ENCODE results near the gene CADPS. TPM values are rescaled to one million over a fixed set of nuclear protein-coding genes. Genes with fewer than 3 reads are reported as not detected.

The CADPS gene
- polyA plus RNA-seq, 3 donors, result not detected

DNA sequence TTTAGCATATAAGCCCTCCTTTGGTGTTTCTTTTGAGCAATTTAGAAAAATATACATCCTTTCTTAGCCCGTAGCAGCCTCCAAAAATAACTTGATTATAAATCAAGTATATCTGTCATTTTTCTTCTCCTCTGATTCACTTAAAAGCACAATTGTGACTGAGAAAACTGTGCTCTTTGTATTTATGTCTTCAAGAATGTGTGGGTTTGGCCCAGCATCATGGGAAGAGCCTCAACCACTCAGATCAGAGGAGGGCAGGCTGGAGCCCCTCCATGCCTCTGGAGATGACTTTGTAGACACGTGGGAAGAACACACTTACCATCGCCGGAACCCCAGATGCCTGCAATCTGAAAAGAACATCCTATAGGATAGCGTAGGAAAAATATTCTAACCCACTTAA is 378.1 kb downstream of the CADPS start:
- no peaks in the 10 kb centered on the region for H4K20me1 ChIP-seq (ENCODE audit: insufficient read depth, low read length)
- H3K4me3 ChIP-seq (replicated peaks in 1 of 3; ENCODE audit: low read depth in 2 of 3, low read length in 3 of 3), result no peak overlapping the region
- no peak overlapping the region for H3K4me2 ChIP-seq (replicated peaks; ENCODE audit: extremely low read depth, low read length, poor library complexity, severe bottlenecking)
- no peak overlapping the region for H2AFZ ChIP-seq (ENCODE audit: insufficient read depth, low read depth, low read length, poor library complexity, severe bottlenecking)
- Mint-ChIP-seq H3K36me3 (no peaks in the 10 kb centered on the region), H3K27ac (no peak overlapping the region), H3K9me3 (peaks cover 0 to 3% (median 0%) of the 10 kb centered on the region in 7 donors), H3K4me1 (no peaks in the 10 kb centered on the region), H3K4me3 (no peak overlapping the region), H3K27me3 (ENCODE audit: low read depth in 3 of 3) (no peaks in the 10 kb centered on the region)
- TF ChIP-seq, protein P1, sequence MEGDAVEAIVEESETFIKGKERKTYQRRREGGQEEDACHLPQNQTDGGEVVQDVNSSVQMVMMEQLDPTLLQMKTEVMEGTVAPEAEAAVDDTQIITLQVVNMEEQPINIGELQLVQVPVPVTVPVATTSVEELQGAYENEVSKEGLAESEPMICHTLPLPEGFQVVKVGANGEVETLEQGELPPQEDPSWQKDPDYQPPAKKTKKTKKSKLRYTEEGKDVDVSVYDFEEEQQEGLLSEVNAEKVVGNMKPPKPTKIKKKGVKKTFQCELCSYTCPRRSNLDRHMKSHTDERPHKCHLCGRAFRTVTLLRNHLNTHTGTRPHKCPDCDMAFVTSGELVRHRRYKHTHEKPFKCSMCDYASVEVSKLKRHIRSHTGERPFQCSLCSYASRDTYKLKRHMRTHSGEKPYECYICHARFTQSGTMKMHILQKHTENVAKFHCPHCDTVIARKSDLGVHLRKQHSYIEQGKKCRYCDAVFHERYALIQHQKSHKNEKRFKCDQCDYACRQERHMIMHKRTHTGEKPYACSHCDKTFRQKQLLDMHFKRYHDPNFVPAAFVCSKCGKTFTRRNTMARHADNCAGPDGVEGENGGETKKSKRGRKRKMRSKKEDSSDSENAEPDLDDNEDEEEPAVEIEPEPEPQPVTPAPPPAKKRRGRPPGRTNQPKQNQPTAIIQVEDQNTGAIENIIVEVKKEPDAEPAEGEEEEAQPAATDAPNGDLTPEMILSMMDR (IDR thresholded peaks at IDR 0.05), result no peak
- DNase-seq, result no peak
- no peaks in the 10 kb centered on the region for H3K4me1 ChIP-seq (ENCODE audit: control insufficient read depth in 1 of 2, insufficient read depth in 2 of 2, low read length in 2 of 2)
- H3K27me3 ChIP-seq (ENCODE audit: control insufficient read depth in 2 of 2, insufficient read depth in 2 of 2, low read length in 2 of 2), result no peaks in the 10 kb centered on the region
- no peaks in the 10 kb centered on the region for H3K79me2 ChIP-seq (ENCODE audit: insufficient read depth, low read length)
- H3K9ac ChIP-seq (ENCODE audit: insufficient read depth, low read length, poor library complexity, severe bottlenecking), result no peak overlapping the region
- WGBS (ENCODE audit: insufficient coverage), result no CpG with 5 or more reads among the region's 5 CpGs
- no peak overlapping the region for H3K27ac ChIP-seq (ENCODE audit: low read depth in 1 of 2, low read length in 2 of 2)
- H3K9me3 ChIP-seq (replicated peaks in 1 of 2; ENCODE audit: control insufficient read depth in 1 of 2, insufficient read depth in 1 of 2, low read length in 2 of 2), result no peaks in the 10 kb centered on the region
- intact Hi-C loops (cut with micrococcal nuclease), result no loop called here
- H3K36me3 ChIP-seq (replicated peaks in 1 of 2; ENCODE audit: control insufficient read depth in 1 of 2, insufficient read depth in 2 of 2, low read length in 2 of 2), result no peaks in the 10 kb centered on the region

DNA sequence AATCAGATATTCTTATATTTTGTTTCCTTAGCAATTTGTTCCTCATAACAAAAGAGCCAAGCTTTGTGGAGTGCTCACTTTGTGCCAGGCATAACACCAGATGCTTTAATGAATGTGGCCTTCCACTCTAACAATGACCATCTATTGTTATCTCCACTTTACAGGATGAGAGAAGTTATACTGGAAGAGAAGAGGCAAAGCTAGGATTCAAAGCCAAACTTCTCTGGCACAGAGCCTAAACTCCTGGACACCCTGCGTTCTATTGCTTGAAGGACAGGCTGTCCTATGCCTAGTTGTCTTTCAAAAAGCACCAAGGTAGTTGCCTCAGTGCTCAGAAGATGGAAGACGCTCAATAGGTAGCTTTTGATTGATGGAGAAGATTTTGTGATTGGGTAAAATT is 378.7 kb downstream of the CADPS start:
- no peaks in the 10 kb centered on the region for H3K4me1 ChIP-seq (ENCODE audit: control insufficient read depth in 1 of 2, insufficient read depth in 2 of 2, low read length in 2 of 2)
- H3K27me3 Mint-ChIP-seq (ENCODE audit: low read depth in 3 of 3), result no peaks in the 10 kb centered on the region

More for the DNA sequence above, 378.7 kb downstream of the CADPS start:
- H3K4me1 Mint-ChIP-seq, result no peaks in the 10 kb centered on the region
- Histone ChIP-seq H3K27me3 (ENCODE audit: control insufficient read depth in 2 of 2, insufficient read depth in 2 of 2, low read length in 2 of 2) (no peaks in the 10 kb centered on the region), H4K20me1 (ENCODE audit: insufficient read depth, low read length) (no peaks in the 10 kb centered on the region), H3K4me2 (replicated peaks; ENCODE audit: extremely low read depth, low read length, poor library complexity, severe bottlenecking) (no peak overlapping the region), H3K9me3 (replicated peaks in 1 of 2; ENCODE audit: control insufficient read depth in 1 of 2, insufficient read depth in 1 of 2, low read length in 2 of 2) (no peaks in the 10 kb centered on the region), H3K27ac (ENCODE audit: low read depth in 1 of 2, low read length in 2 of 2) (no peak overlapping the region), H2AFZ (ENCODE audit: insufficient read depth, low read depth, low read length, poor library complexity, severe bottlenecking) (no peak overlapping the region), H3K4me3 (replicated peaks in 1 of 3; ENCODE audit: low read depth in 2 of 3, low read length in 3 of 3) (no peak overlapping the region), H3K79me2 (ENCODE audit: insufficient read depth, low read length) (no peaks in the 10 kb centered on the region), H3K9ac (ENCODE audit: insufficient read depth, low read length, poor library complexity, severe bottlenecking) (no peak overlapping the region), H3K36me3 (replicated peaks in 1 of 2; ENCODE audit: control insufficient read depth in 1 of 2, insufficient read depth in 2 of 2, low read length in 2 of 2) (no peaks in the 10 kb centered on the region)
- H3K27ac Mint-ChIP-seq, result no peak overlapping the region
- TF ChIP-seq, protein P1 (IDR thresholded peaks at IDR 0.05), result no peak
- peaks cover 0 to 3% (median 0%) of the 10 kb centered on the region in 7 donors for H3K9me3 Mint-ChIP-seq
- WGBS (ENCODE audit: insufficient coverage), result 85% methylated on average over 2 of the region's 2 CpGs
- intact Hi-C loops (cut with micrococcal nuclease), result no loop called here
- H3K36me3 Mint-ChIP-seq, result no peaks in the 10 kb centered on the region
- no peak for DNase-seq
- no peak overlapping the region for H3K4me3 Mint-ChIP-seq
